ENCODE data around the gene EVL.
"Not testable (repeated sequence)": the region's sequence is repeated elsewhere in the genome, so short reads cannot be mapped to it uniquely, and the experiment has no call there.

EVL gene, protein sequence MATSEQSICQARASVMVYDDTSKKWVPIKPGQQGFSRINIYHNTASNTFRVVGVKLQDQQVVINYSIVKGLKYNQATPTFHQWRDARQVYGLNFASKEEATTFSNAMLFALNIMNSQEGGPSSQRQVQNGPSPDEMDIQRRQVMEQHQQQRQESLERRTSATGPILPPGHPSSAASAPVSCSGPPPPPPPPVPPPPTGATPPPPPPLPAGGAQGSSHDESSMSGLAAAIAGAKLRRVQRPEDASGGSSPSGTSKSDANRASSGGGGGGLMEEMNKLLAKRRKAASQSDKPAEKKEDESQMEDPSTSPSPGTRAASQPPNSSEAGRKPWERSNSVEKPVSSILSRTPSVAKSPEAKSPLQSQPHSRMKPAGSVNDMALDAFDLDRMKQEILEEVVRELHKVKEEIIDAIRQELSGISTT

DNA sequence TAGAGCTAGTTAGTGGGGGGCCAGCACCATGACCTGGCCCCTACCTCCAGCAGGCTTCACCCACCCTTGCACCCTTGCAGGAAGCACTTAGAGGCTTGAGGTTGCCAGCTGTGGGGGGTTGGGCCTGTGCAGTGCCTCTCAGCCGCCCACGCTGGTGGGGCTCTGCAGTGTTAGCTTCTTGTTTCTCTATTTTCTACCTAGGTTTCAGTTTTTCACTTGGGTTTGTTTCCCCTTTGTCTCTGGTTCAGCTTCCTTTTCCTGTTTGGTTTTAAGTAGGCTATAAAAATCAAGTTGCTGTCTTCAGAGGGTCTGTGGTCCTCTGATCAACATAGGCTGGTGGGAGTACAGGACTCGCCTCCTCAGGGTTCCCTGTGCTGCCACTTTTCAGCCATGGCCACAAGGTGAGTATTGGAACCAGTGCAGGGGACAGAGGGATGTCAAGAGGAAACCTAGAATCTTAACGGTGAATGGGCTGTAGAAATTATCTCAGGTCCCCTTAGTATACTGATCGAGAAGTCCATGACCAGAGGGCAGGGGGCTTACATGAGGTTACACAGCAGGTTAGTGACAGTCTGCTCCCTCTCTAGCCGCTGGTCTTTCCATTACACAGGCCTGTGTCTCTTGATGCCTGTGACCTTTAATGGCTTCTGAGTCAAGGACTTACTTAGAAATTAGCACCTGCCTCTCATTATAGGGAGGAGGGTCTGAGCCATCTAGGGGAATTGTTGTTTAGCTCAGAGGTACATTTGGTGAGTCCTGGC is at the start of gene EVL:
TSS of gene EVL (plus strand) at position 312 of the 761 bp plus-strand sequence. CDS start at position 391, 79 bp downstream.
- peak; percentile 71 for DNase-seq (ENCODE audit: low read depth)

DNA sequence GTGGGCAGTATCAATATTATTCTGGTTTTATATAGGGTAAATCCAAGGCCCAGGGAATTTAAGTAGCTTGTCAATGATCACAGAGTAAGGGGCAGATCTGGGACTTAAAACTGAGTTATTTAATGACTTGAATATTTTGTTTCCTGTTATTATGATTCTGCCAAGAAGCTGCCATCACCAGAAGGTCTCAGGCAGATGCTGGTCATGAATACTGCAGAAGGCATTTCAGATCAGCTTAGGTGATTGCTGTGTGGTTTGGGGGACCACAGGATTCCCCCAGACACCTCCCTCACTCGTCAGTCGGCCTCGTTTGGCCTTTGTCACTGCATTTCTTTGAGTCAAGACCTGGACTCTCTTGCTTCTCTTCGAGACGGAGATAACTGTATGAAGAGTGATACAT is 47.7 kb upstream of the EVL start:
- no peak for DNase-seq (ENCODE audit: low read depth)

DNA sequence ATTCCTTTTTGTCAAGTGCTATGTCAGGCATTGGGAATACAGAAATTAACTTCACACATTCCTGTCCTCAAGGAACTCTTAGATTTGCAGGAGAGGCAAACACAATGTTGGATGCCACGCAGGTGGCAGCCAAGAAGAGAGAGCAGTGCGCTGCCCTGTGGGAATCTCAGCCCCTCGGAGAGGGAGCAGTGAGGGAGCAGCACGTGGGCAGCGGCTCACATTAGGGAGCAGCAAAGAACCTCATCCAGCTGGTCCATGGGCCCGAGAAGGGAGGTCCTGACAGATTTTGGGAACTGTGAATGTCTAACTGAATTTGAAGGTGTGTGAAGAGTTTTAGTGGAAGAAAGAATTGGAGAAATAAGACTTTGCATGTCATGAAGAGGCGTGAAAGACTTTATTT is 47.2 kb upstream of the EVL start:
- DNase-seq (ENCODE audit: low read depth): no peak

DNA sequence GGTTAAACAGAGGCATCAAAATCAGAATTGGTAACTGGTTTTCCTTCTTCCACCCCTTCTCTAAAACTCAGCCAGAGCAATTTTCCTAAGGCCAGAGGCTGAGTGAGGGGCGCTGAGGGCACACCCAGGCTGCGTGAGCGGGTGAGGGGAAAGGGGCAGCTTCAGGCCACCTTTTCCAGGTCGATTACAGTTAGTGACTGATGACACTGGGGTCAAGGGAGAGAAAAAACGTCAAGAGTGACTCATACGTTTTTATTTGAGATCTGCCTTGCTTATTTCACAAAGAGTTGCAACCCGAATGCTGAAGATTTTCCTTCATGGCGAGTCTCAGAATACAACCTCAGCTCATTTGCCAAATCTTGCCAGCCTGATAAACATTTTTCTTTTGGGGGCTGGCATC is 46.7 kb upstream of the EVL start:
- DNase-seq (ENCODE audit: low read depth): no peak

DNA sequence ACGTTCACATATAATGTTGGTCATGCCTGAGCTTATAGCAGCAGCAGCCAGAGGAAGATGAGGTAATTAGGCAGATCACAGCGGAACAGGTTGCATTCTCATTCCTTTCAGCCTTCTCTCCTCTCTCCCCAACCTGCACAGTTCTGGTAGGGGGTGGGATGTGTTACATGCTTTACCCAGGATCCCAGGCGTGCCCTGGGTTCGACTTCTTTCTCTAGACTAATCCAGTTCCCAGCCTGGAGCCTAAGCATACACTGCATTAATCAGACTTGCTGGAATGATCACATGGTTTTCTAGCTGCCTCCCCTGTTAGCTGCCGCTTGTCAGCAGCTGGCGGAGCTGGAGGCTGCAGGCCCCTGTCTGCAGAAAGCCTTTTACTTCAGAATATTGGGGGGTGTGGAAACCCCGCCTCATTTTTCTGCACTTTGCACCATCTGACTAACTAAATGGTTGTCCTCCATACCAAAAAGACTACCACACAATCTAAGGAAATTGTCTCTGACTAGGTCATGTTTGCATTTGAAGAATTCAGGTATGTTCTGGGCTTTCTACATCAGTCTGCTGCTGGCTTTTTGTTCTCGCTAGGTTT is 46.0 kb upstream of the EVL start:
- no peak for DNase-seq (ENCODE audit: low read depth)

DNA sequence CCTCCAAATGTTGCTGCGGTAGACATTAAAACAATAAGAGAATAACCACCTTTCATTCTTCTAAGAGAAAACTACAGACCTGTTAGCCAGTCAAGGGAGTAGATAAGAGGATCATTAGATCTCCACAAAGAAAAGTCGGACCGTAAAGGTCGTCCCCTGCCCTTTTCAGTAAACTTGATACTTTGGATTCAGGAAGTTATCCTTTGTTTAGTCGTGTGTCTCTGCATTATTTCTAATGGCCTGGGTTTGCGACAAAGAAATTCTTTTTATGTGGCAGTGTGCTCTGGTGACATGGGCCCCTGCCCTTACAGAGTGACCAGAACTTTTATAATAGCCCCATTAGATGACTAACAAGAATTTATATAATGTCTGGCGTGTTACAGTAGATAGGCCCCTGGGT is 44.6 kb upstream of the EVL start:
- no peak for DNase-seq (ENCODE audit: low read depth)

DNA sequence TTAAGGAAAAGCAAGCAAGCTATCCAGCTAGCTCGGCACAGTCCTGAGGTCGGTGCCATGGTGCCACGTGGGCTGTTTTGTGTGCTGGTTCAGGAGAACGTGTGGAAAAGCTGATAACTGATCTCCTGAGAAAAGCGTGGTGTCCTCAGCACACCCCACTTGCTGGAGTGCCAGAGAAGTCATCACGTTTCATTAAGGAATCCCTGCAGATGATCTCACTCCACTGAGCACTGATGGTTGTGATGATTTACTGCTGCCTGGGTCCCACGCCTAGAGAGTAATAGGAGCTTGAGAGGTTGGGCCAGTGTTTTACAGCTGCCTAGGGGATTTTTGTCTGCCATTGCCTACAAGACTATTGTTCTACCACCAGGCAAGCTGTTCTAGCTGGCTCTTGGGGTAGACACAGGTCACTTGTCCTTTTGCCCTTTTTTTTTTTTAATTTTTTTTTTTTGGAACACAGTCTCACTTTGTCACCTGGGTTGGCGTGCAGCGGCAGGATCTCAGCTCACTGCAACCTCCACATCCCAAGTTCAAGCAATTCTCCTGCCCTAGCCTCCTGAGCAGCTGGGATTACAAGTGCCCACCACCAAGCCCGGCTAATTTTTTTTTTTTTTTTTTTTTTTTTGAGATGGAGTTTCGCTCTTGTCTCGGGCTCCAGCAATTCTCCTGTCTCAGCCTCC is 42.3 kb upstream of the EVL start:
- DNase-seq (ENCODE audit: low read depth): no peak

DNA sequence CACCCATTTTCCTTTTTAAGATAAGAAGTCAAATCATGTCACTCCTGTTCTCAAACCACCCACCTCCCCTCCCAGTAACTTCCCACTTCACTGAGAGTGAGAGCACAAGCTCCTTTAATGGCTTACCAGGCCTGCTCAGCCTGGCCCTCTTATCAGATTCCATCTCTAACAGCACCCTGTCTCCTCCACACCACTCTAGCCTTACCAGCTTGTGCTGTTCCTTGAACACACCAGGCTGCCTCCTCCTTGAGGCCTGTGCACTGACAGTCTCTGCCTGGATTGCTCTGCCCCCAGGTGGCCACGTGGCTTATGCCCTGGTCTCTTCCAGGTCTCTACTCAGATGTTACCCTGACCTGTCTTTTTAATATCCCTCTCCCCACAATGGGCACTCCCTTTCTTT is 40.1 kb upstream of the EVL start:
- no peak for DNase-seq (ENCODE audit: low read depth)

DNA sequence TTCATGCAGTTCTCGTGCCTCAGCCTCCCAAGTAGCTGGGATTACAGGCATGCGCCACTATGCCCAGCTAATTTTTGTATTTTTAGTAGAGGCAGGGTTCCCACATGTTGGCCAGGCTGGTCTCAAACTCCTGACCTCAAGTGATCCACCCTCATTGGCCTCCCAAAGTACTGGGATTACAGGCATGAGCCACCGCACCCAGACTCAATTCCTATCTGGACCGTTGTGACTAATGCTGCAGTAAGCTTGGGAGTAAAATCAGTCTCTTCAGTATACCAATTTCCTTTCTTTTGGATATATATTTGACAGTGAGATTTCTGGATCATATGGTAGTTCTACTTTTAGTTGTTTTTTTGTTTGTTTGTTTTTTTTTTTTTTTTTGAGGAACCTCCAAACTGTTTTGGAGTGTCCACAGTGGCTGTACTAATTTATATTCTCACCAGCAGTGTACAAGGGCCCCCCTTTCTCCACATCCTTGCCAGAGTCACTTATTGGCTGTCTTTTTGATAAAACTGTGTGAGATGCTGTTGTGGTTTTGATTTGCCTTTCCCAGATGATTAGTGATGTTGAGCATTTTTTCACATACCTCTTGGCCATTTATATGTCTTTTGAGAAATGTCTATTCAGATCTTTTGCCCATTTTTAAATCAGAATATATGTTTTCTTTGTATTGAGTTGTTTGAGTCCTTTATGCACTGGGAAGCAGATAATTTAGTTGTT is 37.3 kb upstream of the EVL start:
- no peak for DNase-seq (ENCODE audit: low read depth)

DNA sequence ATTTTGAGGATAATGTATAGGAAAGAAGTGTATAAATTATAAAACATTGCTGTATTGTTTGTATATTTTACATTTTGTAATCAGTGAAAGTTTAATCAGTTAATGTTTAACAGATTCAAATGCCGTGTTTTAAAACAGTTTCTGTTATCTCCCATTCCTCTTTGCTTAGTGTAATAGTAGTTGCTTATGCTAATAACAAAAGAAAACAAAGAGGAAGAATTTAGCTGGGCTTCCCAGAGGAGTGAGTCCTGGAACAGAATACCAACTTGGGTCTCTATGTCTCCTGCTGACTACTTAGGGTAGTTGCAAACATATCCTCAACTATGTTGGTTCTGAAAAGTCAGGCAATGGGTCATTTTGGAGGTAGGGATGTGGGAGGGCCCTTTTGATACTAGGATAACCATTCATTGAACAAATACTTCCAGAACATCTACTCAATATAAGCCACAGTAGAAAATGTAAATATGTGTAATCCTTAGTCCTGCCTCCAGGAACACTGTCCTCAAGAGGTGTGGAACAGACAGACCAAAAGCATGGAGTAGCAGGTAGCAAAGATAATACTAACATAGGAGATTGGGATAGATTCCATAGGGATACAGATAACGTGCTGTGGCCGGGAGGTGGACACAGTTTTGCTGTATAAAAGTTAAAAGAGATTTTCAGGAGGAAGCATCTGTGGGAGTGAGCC is 36.1 kb upstream of the EVL start:
- DNase-seq (ENCODE audit: low read depth): no peak

DNA sequence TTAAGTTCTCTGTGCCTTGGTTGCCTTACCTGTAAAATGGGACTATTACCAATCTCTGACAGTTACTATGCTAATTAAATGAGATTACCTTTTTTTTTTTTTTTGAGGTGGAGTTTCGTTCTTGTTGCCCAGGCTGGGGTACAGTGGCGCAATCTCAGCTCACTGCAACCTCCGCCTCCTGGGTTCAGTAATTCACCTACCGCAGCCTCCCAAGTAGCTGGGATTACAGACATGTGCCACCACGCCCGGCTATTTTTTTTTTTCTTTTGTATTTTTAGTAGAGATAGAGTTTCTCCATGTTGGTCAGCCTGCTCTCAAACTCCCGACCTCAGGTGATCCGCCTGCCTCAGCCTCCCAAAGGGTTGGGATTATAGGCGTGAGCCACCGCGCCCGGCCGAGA is 35.2 kb upstream of the EVL start:
- not testable (repeated sequence) for DNase-seq (ENCODE audit: low read depth)

DNA sequence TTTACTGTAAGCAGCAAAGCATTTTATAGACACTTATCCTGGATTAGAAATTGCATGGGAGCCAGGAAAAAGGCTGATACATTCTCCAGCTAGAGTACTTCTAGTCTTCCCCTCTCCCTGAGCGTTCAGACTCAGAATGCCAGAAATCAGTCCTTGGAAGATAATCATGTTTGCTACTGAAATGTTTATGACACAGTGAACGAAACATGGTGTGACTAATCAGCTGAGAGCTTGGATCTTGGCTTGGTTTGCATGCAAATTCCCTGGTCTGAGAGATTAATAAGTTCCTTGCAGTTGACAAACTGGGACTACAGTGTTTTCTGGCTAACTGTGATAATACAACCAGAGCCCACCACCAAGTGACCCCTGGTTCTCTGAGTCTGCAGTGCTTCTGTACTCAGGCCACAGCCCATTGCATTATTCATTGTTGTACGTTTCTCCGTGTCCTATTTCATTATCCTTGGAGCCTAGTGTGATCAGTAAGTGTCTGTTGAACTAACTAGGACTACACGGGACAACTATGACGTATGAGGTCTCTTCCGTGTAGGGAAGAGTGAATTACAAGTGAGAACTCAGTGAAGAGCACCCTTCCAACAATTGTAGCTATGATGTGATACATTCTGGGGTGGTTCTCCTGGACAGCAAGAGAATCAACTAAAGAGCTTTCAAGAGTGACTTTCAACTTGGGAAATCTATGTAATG is 34.6 kb upstream of the EVL start:
- no peak for DNase-seq (ENCODE audit: low read depth)

DNA sequence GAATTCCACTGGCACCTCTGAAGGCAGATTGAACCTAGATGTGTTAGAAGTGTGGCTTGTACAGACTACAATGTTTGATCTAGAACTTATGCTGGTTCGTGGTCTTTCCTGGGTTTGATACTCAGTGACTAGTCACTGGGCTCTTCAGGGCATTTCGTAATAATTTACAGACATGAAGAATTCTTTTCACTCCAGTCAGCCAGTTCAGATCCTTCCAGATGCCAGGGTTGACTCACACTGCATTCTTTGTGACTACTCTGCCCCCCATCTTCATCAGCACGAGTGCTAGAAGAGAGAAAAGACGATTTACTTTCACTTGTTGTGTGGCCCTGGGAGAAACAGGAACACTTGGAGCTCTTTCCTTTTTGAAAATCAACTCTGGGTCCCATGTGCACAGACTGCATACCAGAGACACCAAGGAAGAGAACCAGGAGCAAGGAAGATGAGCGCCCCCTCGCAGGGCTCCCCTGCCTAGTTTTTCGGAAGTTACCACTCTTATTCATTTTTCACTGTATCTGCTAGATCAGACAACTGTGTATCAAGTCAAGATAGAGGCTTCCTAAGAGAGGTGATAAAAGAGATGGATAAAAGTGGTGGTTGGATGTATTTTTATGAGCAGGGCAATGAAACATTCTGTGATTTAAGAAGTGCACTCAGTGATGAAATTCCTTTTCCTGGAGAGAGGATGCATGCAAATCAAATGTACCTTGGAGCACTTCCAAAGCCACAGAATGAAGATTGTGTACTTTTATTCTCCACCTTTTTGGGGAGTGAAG is 33.5 kb upstream of the EVL start:
- DNase-seq (ENCODE audit: low read depth): no peak

DNA sequence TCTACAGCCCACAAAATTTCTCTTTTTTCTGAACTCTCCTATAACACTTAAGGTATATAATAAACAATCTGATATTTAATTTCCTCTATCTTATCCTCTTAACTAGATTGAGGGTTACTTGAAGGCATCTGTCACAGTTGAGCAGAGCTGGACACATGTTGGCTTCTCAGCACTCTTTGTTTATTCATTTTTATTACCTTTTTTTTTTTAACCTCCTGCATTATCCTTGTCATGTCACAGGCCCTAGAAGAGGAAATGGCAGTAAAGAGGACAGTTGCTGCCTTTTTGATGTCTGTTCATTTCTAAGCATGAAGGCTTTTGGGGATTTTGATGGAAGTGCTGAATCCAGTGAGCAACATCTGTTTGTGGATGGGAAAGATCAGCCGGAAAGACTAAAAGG is 32.5 kb upstream of the EVL start:
- no peak for DNase-seq (ENCODE audit: low read depth)

DNA sequence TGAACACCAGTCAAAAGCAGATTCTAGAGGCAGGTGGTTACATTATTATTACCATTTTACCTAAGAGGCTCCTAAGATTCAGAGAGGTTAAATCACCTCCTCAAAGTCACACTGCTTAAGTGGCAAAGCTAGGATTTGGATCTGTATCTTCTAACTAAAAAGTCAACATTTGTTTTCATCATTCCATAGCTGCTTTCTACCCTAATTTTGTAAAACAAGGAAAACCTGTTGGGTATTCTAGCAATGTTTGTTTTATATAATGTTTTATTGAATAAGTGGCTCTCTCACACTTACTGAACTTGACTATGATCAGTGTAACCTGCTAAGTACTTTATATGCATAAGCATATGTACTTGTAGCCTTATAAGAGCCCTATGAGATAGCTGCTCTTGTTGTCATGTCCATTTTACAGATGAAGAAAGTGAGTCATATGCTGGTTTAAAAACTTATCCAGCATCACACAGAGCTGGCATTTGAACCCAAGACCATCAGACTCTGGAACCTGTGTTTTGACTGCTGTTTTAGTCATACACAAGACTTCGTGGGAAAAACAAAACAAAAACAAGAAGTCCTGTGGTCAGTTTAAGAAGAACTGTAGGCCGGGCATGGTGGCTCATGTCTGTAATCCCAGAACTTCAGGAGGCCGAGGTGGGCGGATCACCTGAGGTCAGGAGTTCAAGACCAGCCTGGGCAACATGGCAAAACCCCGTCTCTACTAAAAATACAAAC is 31.7 kb upstream of the EVL start:
- no peak for DNase-seq (ENCODE audit: low read depth)

DNA sequence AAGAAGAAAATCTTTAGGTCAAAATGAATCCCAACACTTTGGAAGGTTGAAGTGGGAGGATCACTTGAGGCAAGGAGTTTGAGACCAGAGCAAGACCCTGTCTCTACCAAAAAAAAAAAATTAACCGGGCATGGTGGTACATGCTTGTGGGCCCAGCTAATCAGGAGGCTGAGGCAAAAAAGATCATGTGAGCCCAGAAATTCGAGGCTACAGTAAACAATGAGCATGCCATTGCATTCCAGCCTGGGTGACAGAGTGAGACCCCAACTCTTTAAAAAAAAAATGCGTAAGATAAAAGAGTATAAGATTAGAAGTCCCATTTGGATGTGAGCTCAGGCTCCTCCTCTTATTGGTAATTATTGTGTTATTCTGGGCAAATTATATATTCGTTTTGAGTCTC is 30.8 kb upstream of the EVL start:
- no peak for DNase-seq (ENCODE audit: low read depth)

DNA sequence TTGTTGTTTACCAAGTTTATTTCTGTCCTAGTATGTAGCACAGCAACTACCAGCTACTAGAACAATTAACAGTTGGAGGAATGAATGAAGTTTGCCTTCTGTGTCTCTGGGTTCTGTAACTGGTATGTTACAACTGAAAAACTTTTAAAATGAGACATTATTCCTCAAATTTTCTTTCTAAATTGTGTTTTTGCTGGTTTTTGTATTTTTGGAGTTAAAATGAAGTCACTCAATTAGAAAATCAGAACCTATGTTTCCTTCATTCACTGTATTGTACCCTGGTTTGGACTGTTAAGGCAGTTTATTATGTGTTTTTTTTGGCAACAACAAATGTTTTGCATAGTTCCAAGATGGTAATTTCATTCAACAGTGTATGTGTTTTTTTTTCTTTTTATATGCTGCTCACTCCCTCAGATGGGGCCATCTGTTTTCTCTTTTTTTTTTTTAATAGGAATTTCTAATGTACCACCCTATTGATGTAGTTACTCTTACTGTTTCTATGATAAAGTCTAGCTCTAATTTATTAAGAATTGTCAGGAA is 30.2 kb upstream of the EVL start:
- no peak for DNase-seq (ENCODE audit: low read depth)

DNA sequence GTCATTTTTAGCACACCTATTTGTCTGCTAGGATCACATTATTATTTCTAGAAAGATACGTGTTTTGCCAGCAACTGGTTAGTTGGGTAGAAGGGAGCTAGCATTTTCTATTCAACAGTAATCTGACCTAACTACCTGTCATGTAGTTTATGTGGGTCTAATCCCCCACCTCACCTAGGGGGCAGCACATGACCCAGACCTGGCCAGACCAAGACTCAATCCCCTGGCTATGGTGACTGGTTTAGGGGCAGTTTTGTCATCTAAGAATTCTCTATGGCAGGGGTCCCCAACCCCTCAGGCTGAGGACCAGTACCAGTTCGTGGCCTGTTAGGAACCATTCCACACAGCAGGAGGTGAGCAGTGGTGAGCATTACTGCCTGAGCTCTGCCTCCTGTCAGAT is 29.5 kb upstream of the EVL start:
- DNase-seq (ENCODE audit: low read depth): no peak

DNA sequence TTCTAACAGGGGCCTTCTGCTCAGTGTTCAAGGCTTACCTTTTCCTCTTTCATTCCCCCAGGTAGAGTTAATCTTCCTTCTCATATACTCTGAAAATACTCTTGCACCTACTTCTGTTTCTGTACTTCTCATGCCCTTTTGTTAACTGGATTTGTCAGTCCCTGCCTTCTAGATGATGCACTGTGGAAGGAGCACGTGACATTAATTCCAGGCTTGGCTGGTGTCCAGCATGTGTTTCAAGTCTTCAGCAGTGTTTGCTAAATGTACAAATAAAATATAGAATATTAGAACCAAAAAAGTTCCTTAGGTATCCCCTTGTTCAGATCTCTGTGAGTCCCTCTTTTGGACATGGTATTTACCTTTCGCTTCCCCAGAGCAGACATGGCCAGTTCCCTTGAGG is 27.9 kb upstream of the EVL start:
- DNase-seq (ENCODE audit: low read depth): no peak

All from stimulated activated CD8-positive, alpha-beta memory T cell treated with anti-CD3 and anti-CD28 coated beads, Interleukin-12 subunit alpha, Interleukin-12 subunit beta, amount 100 ng/mL, for 4 hours (primary cell).